Activated CD4-positive, CD25-positive, alpha-beta regulatory T cell (primary cell): ENCODE data around the gene RASGRF2.

ENCODE experiments used
- DNase-seq, 4 experiments: peaks; one replicate each; lab custom pipeline; 2025; lab: John Stamatoyannopoulos, UW

The RASGRF2 gene

DNA sequence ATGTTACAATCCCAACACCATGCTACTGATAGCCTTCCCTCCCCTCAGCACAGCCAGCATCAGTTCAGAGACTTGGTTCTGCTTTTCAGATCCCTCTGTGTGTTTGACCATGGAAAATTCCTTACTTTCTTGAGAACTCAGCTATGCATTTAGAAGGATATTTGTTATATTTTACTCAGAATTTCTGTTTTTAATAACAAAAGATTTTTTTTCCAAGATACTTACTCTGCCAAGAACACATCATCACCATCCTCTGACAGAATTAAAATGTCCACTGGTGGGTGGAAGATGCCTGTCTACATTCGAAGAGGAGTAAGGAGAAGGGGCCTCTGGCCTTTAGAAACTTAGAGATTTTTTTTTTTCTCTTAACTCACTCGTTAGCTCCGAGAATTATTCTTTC lies 216.9 kb downstream of the RASGRF2 start:
- DNase-seq, result no peak

- no peak for DNase-seq
Observed at GRCh38 chr5:81179959-81180358, 219.8 kb downstream of the RASGRF2 start.

DNA sequence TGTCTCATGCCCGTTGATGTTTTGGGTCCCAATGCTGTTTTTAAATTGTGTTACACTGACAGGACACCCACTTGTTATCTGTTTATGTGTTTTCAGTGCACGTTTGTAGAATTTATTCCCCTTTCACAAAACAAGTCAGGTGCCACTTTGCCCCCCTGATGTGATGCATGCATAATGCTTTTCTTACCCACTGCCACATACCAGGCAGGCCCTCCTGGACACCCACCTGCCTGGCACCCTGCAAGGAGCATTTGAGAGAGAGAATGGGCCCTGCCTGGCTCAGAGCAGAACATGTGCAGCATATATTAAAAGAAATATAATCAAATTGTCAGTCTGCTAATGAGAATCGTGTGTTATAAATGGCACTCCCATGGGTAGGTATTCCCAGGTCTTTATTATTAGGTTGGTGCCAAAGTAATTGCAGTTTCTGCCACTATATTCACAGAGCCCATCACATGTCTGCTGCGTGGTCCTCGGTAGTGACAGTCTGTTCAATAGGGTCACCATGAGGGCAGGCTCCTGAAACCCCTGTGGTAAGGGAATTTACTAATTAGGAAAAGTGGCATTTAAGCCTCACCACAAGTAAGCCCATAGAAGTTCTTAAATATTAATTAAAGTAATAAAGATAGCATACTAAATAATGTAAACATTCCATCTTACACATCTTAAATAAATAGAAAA lies 220.8 kb downstream of the RASGRF2 start:
- no peak for DNase-seq

DNA sequence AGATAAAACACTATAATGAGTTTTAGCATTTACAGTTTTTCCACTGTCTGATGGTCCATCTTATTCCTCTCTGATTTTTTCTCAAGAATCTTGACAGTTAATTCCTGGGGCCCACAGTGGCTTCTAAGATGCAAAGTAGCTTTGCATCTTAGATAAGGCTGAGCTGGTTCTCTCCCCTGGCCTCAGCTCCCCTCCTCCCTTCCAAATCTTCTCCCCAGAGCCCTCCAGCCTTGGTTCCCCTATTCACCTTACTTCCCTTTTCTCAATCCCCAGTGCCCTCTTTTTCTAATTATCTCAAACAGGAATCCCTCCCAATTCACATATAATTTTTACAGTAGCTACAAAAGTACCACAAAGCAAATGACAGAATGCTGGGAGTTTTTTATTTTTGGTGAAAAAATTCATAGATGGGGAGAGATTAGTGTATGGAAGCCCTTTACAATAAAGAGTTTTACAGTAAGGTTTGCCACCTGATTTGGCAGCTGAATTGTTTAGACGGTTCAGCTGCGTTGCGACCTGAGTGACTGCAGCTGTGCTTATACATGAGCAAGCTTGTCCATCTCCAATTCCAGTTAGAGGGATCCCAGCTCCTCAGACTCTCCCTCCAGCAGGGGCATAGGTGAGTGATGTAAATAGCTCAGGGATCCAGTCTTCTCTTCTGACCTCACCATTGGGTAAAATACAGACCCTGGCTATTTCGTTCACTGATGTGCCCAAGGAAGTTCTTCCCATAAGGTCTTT lies 221.6 kb downstream of the RASGRF2 start:
- DNase-seq, result no peak

DNA sequence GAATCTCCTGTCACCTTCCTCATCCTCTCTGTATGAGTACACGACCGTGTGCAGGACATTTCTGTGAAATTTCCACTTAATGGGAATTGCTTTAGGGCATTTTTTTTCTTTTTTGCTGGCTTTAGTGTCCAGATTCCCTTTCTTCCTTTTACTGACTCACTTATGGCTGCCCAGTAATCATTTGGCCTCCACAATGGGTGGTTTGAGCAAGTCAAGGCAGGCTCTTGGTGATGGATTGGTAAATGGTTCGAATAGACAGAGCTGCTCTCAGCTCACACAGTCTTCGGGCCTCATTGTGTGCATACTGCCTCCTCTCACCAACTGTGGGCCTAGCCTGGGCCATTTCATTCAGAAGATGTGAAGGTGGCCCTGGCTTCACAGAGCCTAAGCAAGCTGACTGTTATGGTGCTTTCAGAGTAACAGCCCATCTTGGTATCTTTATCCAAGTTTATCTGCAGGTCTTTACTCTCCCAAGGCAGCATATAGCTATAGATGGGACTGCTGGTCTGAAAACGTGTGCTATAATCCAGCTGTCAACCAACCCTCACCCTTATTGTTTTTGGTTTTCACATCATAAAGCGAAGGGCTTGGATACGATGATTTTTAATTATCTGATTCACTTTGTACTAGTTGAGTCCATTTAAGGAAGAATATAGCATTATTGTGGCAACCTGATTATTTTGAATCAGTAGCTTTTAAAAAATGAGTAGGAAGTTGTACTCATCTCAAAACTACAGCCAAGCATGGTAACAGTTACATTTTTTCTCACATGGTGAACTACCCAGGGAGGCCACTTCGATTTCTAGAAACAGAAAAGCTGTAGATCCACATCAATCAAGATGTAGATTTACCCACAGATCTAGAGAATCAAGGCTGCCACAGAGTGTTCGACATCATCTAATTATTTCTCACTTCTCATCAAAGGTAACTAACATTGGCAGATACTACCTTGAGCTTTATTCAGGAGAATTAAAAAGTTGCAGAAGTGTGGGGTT lies 222.5 kb downstream of the RASGRF2 start:
- no peak for DNase-seq

DNA sequence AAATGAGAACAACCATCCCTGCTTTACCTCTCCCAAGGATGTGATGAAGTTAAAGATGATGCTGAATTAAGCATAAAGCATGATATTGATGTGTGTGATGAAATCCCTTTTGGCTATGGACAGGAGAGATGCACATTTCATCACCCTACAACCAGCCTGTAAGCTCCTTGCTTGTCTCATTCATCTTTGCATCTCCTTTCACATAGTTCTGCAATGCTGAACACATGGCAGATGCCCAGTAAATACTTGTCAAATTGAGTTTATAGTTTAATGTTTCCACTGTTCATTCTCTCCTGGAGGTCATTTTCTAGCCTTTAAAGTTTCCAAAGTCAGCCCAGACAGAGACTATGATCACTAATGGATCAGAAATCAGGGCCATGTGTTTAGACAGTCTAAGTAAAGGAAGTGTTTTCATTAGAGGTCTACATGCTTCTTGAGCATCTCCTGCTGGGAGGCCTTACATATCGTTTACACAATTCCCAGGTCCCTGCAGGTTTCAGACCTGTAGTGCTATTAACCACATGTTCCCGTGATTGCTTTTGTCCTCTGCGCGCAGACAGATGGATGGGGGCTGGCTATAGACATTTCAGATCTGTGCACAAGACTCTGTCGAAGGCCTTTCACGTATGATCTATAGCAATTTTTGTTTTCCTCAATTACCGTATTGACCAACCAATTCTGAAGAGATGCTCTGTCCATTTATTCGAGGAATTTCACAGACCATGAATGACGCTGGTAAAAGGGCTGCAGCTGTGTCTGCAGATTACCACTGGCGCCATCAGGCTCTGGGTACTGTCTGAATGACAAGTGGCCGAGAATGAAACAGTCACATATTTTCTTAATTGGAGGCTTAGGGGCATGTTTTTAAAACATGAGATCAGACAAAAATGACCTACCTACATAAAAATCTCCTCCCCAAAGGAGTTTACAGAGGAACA lies 223.9 kb downstream of the RASGRF2 start:
- DNase-seq, result no peak

DNA sequence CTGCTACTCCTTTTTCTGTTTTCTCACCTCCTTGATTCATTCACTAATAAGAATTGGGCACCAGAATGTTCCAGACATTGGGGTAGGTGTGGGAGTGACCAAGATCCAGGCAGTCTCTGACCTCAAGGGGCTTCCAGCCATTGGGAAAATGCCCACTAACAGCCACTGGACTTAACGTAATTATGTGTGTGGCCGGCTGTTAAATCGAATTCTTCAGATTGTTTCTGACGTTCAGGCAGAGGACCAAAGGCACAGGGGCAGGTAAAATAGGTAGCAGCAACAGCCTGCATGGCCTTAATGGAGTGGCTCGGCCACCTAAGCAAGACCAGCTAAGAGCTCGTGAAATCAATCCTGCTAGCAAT lies 224.6 kb downstream of the RASGRF2 start:
- DNase-seq, result no peak

- DNase-seq, result no peak
Observed at GRCh38 chr5:81187885-81188284, 227.7 kb downstream of the RASGRF2 start.

DNA sequence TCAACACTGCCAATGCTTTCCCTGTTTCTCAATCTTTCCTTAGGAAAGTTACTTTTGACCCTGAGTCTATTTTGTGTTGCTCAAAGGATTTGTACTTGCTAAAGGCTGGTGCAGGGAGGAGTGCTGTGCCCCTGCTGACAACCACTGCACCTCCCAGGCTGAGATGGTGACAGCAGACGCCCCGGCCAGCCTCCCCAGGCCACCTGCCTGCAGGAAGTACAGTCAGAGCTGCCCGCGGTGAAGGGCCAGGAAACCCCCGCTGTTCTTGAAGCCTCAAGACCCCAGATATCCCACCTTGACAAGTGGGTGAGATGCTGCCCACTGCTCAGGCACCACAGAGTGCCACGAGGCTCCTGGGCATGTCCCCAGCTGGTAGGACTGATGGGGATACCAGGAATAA lies 228.8 kb downstream of the RASGRF2 start:
- no peak for DNase-seq

- DNase-seq, result no peak
Observed at GRCh38 chr5:81189875-81190498, 229.8 kb downstream of the RASGRF2 start.

DNA sequence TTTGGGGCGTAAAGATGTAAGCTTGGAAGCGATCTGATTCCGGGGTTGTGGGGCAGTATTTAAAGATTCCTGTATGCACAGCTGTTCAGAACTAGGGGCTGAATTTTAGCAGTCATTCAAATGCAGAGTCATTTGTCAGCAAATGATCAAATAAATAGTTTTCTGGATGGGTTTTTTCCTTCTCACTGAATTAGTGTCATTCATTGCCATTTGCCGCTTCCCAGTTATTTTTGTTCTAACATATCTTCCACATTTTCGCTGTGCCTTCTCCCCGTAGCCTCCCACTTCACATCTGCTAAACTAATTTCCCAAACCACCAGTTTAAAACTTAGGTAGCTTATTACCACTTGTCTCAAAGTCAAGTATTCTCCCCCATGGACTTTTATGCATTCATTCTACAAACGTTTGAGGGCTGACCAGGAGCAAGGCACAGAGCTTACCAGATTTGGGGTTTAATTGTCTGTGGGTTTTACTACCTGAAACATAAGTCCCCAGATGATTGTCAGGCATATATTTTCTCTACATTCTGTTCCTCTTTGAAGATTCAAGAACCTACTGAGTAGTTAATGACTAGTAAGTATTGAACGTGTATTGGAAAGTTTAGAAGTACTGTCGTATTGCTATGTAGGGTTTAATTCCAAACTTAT lies 231.7 kb downstream of the RASGRF2 start:
- DNase-seq, result no peak

- DNase-seq, result no peak
Observed at GRCh38 chr5:81192373-81192750, 232.2 kb downstream of the RASGRF2 start.

DNA sequence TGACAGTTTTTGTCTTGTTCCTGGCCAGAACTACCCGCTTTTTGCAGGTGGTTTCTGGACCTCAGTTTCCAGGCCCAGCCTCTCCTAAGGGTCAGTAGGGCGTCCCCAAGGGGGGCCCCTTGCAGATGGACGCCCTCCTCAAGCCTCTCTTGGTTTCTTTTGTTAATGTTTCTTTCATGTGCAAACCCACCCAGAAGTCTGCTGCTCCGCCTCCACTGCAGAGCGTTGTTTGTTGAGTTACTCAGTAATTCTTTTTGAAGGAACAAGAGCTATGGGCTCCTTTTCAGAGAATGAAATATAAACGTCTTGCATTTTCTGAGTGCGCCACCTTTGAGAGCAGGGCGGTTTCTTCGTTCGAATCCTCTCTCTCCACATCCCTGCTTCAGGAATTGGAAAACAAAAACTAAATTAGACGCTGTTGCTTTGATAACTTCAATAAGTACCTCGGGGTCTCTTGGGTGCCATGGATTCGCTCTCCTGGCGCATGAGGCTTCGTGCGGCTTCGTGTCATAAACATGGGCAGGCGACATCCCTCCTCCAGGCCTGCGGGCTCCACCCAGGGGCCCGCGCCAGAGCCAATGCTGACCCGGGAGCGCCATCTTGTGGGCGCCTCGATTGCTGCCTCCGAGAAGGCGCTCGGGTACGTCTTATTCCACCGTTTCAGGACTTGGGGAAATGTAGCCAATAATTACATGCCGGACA lies 234.6 kb downstream of the RASGRF2 start:
- peak; percentile 61 to 73 (median 70) for DNase-seq

DNA sequence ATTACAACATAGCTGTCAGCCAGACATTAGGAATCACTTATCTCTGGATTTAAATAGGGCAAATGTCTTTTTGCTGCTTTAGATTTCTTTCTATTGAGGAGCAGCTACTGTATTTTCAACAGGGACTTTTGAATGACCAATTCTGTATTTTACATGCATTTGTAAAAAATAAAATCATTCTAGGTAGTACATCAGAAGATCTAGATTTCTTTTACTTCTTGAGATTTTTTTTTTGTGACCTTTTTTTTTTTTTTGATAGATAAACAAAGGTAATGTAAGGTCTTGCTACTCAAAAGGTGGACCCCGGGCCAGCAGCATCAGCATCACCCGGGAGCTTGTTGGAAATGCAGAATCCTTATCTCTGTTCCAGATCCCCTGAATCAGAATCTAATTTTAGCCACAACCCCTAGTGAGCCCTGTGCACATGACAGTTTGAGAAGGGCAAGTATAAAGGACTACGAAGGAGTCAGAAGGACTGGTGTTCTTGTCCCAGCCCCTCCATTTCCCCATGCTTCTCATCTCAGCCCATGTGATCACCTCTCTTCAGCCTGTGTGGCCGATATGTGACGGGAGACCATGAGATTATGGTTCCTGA lies 235.3 kb downstream of the RASGRF2 start:
- no peak for DNase-seq

GRCh38 chr5:81202655-81203054 lies 242.5 kb downstream of the RASGRF2 start:
- DNase-seq, result no peak

- DNase-seq, result no peak
Observed at GRCh38 chr5:81203729-81204128, 243.6 kb downstream of the RASGRF2 start.

GRCh38 chr5:81204205-81204604 lies 244.0 kb downstream of the RASGRF2 start:
- DNase-seq, result no peak

GRCh38 chr5:81205058-81205457 lies 244.9 kb downstream of the RASGRF2 start:
- no peak for DNase-seq

DNA sequence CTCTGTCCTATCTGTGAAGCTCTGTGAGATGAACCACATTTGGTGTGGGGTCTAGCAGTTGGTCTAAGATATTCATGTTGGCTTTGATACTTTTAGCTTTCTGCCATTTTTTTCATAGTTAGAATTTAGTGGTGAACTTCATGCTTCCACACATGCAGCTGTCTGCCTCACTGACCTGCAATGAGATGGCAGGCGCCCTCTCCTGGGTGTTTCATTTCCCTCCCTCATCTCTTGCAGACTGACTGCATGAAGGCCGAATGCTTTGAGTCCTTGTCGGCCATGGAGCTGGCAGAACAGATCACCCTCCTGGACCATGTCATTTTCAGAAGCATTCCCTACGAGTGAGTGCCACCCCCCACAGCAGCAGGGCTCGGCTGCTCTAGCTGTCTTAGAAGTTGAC lies 246.8 kb downstream of the RASGRF2 start:
- no peak for DNase-seq
